Activated CD8-positive, alpha-beta memory T cell treated with anti-CD3 and anti-CD28 coated beads for 48 hours (primary cell): ENCODE results near the gene KBTBD12.

Experiments used
- DNase-seq, 3 experiments: peaks; one replicate each; pipeline ENCODE4 v3.0.0-alpha.2; 2020; ENCODE audit warnings: low read depth in 2 of 3, low spot score in 2 of 3

Gene KBTBD12

DNA sequence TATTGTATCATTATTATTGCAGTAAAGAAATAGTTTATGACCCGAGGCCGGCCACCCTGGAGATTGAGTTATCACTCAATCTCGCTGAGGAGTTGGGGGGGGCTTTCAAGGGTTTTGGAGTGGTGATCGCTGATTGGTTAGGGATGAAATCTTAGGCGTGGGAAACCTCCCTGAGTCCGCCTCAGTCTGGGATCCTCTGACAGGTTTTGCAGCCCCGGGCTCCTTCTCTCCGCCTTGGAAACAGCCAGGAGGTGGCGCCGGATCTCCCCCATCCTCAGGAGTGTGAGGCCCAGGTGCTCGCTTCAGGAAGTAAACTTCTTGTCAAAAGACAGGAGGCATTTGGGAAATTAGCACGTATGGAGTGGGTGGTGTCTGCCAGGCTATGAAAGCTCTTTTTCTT is 96.1 kb downstream of the KBTBD12 start:
- DNase-seq: no peak

DNA sequence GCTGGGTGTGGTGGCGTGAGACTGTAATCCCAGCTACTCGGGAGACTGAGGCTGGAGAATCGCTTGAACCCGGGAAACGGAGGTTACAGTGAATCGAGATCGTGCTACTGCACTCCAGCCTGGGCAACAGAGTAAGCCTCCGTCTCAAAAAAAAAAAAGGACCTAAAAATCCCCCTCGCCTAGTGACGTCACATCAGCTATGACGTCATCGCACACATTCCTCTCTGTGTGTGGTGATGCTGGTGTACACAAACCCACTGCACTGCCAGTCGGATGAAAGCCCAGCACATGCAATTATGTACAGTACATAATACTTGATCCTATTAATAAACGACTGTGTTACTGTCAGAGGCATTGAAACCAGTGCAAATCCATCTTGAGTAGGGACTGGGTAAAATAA is 97.0 kb downstream of the KBTBD12 start:
- no peak for DNase-seq

- DNase-seq: no peak
These were observed 99.5 kb downstream of the KBTBD12 start for GRCh38 chr3:128014548-128014947.

- no peak for DNase-seq
These were observed 101.5 kb downstream of the KBTBD12 start for GRCh38 chr3:128016502-128016901.

DNA sequence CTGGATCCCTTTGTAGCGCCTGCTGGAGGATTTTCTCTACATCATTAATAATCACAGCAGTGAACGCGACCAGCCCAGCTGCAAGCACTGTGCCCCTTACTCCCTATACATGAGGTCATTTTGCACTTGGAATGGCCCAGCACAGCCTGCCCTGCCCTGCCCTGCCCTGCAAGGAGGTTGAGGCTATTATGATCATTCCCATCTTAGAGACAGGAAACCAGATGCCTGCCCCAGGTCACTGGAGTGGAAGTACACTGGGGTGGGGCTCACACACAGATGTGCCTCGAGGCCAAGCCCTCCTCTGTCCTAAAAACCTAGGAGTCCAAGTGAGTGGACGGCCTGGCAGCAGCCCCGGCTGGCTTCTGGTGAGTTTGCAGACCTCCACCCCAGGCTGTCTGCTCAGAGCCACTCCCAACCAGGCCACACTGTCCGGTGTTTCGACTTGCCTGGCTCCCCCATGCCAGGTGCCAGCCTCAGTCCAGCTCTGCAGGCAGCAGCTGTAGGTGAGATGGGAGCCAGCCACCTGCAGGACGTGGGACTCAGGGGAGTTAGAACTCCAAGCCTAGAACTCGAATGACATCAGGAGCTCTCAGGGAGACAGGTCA is 106.8 kb downstream of the KBTBD12 start:
- no peak for DNase-seq

- no peak for DNase-seq
These were observed 118.1 kb downstream of the KBTBD12 start for GRCh38 chr3:128033102-128033501.

- DNase-seq: no peak
These were observed 121.1 kb downstream of the KBTBD12 start for GRCh38 chr3:128036119-128036518.
